ACC112 (cell line): ENCODE results near the gene RASGEF1B.

Experiments
- H2AFZ ChIP-seq: fragments of 200-600 bp; sonication (generic); one replicate; pipeline ENCODE4 v1.6.0; 2017; ENCODE audit warnings: antibody characterized with exemption, low read length; ENCODE audit not compliant: unreplicated experiment
- H3K27ac ChIP-seq: fragments of 200-600 bp; sonication (generic); 2 replicates; pipeline ENCODE4 v1.5.1; 2014; ENCODE audit warnings: low read depth, mild to moderate bottlenecking, antibody characterized with exemption, low read length, moderate library complexity
- H3K27me3 ChIP-seq: fragments of 200-600 bp; sonication (generic); 2 replicates; pipeline ENCODE4 v1.6.1; 2014; ENCODE audit warnings: mild to moderate bottlenecking, antibody characterized with exemption, low read length, moderate library complexity, mixed read lengths; ENCODE audit not compliant: insufficient read depth
- H3K36me3 ChIP-seq: fragments of 200-600 bp; sonication (generic); 2 replicates; pipeline ENCODE4 v1.6.1; 2016; ENCODE audit warnings: mild to moderate bottlenecking, antibody characterized with exemption, low read length, moderate library complexity, mixed read lengths; ENCODE audit not compliant: insufficient read depth
- H3K4me1 ChIP-seq: fragments of 200-600 bp; sonication (generic); one replicate; pipeline ENCODE4 v1.6.1; 2016; ENCODE audit warnings: low read length, mixed read lengths; ENCODE audit not compliant: insufficient read depth, unreplicated experiment, control insufficient read depth
- H3K4me3 ChIP-seq: fragments of 200-600 bp; sonication (generic); 2 replicates; pipeline ENCODE4 v1.5.1; 2014; ENCODE audit warnings: mild to moderate bottlenecking, low read depth, low read length
- H3K79me2 ChIP-seq: fragments of 200-600 bp; sonication (generic); one replicate; pipeline ENCODE4 v1.6.0; 2016; ENCODE audit warnings: low read length; ENCODE audit not compliant: control insufficient read depth, unreplicated experiment, insufficient read depth

RASGEF1B gene

GRCh38 chr4:81465406-81466340 lies 6.0 kb downstream of the RASGEF1B start:
- Histone ChIP-seq H3K27me3 (peaks cover 14% of the 10 kb centered on the region), H3K36me3 (no peaks in the 10 kb centered on the region), H3K79me2 (no peaks in the 10 kb centered on the region), H3K4me3 (no peak overlapping the region), H3K4me1 (peaks cover 6% of the 10 kb centered on the region), H2AFZ (no peak overlapping the region), H3K27ac (no peak overlapping the region)

GRCh38 chr4:81460834-81461233 lies 10.9 kb downstream of the RASGEF1B start:
- H3K79me2 ChIP-seq, result no peaks in the 10 kb centered on the region
- no peak overlapping the region for H3K4me3 ChIP-seq
- no peaks in the 10 kb centered on the region for H3K36me3 ChIP-seq
- no peaks in the 10 kb centered on the region for H3K27me3 ChIP-seq
- no peak overlapping the region for H2AFZ ChIP-seq
- no peaks in the 10 kb centered on the region for H3K4me1 ChIP-seq
- H3K27ac ChIP-seq, result no peak overlapping the region

GRCh38 chr4:81460191-81460701 lies 11.5 kb downstream of the RASGEF1B start:
- no peaks in the 10 kb centered on the region for H3K79me2 ChIP-seq
- no peaks in the 10 kb centered on the region for H3K36me3 ChIP-seq

DNA sequence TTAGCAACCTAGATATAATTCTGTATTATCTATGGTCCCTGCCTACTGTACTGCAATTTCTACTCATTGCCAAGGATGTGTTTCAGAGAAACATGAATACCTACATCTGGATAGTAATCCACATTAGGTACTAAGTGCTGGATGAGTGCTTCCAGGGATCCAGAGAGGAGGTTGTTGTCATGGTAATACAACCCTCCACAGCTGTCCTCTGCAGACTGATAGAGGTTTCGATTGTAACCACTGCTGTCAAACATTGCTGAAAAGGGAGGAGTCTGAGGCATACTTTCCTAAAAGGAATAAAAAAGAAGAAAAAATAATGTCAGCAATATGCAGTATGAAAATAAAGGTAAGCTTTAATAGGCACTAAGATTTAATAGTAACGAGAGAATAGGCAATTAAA lies 12.5 kb downstream of the RASGEF1B start:
- Histone ChIP-seq H3K4me1 (peaks cover 4% of the 10 kb centered on the region), H3K36me3 (no peaks in the 10 kb centered on the region), H3K27me3 (no peaks in the 10 kb centered on the region), H3K4me3 (no peak overlapping the region), H3K27ac (no peak overlapping the region), H2AFZ (no peak overlapping the region), H3K79me2 (no peaks in the 10 kb centered on the region)

More at GRCh38 chr4:81460191-81460701, 11.5 kb downstream of the RASGEF1B start:
- no peaks in the 10 kb centered on the region for H3K27me3 ChIP-seq
- H3K27ac ChIP-seq, result no peak overlapping the region
- H3K4me1 ChIP-seq, result no peaks in the 10 kb centered on the region
- no peak overlapping the region for H3K4me3 ChIP-seq
- no peak overlapping the region for H2AFZ ChIP-seq

DNA sequence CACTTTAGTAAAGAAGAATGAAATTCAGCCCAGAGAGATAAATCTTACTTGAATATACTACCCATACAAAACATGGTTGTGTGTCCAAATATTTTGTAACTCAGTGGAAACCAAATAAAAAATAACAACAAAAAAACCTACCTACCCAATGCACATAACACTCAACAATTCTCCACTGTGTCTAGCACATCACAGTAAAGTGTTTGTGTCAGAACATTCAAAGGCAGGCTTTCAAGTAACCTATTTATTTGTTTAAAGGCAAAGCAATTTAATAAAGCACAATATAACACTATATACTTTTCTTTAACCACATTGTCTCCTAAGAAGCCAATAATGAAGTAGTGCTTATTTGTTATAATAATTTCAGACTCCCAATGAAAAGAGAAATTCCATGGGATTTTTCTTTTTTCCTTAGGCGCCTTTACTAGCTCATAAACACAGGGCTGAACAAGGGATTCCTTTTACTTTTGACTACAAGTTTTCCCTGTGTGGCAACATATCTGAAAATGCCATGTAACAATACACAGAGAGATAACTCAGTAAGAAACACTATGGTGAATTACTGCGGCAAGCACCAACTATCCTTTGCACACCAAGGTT lies 13.7 kb downstream of the RASGEF1B start:
- no peaks in the 10 kb centered on the region for H3K36me3 ChIP-seq
- H3K79me2 ChIP-seq, result no peaks in the 10 kb centered on the region
- peaks cover 4% of the 10 kb centered on the region for H3K4me1 ChIP-seq

DNA sequence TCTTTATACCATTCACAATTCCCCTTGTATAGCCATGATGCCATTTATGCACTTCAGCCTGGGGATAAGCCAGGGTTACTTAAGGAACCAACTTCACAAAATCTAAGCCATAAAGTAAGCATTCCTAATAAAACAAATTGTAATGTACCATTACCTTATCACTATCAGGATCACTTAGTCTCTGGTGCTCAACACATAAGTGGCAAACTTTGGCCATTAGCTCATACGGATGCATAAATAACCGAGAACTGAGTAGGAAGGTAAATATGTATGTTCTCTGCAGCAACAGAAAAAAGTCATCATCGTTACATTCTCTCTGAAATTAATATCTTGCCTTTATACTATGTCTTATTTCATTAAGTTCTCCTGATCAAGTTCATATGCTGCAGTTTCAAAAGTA lies 14.4 kb downstream of the RASGEF1B start:
- H3K27ac ChIP-seq, result no peak overlapping the region
- no peaks in the 10 kb centered on the region for H3K79me2 ChIP-seq
- H3K4me3 ChIP-seq, result no peak overlapping the region
- peaks cover 5% of the 10 kb centered on the region for H3K4me1 ChIP-seq
- H3K27me3 ChIP-seq, result no peaks in the 10 kb centered on the region
- H2AFZ ChIP-seq, result no peak overlapping the region
- no peaks in the 10 kb centered on the region for H3K36me3 ChIP-seq

More for the DNA sequence above, 13.7 kb downstream of the RASGEF1B start:
- Histone ChIP-seq H3K4me3 (no peak overlapping the region), H3K27me3 (no peaks in the 10 kb centered on the region), H3K27ac (no peak overlapping the region), H2AFZ (no peak overlapping the region)

DNA sequence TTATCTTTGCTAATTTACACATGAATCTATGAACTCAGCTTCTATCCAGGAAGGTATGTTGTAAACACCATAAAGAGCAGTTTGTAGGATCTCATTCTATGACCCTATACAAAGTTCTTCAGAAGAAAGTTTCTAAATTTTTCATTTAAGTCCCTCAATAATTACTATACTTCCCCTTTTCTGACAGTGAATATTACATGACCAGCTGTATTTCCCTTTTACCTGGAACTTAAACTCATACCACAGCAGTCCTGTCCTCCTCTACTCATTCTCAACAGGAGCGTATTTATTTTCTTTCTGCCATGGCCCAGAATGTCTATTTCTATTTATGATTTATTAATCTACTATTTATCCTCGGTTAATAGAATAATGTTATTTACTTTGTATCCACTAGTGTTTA lies 15.8 kb downstream of the RASGEF1B start:
- Histone ChIP-seq H3K27me3 (no peaks in the 10 kb centered on the region), H2AFZ (no peak overlapping the region), H3K36me3 (no peaks in the 10 kb centered on the region), H3K4me1 (peaks cover 7% of the 10 kb centered on the region), H3K79me2 (no peaks in the 10 kb centered on the region), H3K27ac (no peak overlapping the region), H3K4me3 (no peak overlapping the region)

DNA sequence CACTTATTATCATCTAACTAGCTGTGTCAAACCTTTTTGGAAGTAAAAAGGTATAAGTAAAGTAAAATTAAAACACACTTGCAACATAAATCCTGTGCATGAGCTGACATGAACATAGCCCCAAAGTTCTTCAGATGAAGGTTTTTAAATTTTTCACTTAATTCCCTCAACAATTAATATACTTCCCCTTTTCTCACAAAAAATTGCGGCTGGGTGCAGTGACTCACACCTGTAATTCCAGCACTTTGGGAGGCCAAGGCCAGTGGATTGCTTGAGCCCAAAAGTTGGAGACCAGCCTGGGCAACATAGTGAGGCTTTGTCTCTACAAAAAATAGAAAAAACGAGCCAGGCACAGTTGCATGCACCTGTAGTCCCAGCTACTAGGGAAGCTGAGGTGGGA lies 16.8 kb downstream of the RASGEF1B start:
- Histone ChIP-seq H2AFZ (no peak overlapping the region), H3K27me3 (no peaks in the 10 kb centered on the region), H3K27ac (no peak overlapping the region), H3K4me1 (peaks cover 7% of the 10 kb centered on the region), H3K4me3 (no peak overlapping the region), H3K36me3 (no peaks in the 10 kb centered on the region), H3K79me2 (no peaks in the 10 kb centered on the region)

DNA sequence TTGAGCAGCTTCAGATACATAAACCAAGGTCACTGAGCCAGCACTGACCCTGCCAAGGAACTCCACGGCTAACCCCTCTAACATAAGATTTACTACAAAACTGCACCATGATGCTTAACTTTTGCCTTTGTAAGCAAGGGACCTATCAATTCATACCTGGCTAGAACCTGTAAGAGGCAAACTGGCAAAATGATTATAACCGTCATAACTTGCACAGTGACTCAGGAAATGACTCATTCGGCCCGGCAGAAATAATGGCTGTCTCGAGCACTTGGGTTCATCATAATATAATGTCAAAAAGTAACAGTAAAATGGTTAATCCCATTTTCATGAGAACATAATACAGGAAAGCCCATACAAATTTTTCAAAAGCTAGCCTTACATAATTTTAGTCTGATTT lies 17.2 kb downstream of the RASGEF1B start:
- H3K79me2 ChIP-seq, result no peaks in the 10 kb centered on the region
- no peak overlapping the region for H3K27ac ChIP-seq
- H3K27me3 ChIP-seq, result no peaks in the 10 kb centered on the region
- no peak overlapping the region for H2AFZ ChIP-seq
- H3K4me1 ChIP-seq, result peaks cover 7% of the 10 kb centered on the region
- H3K4me3 ChIP-seq, result no peak overlapping the region
- H3K36me3 ChIP-seq, result no peaks in the 10 kb centered on the region

- Histone ChIP-seq H3K36me3 (no peaks in the 10 kb centered on the region), H3K27me3 (no peaks in the 10 kb centered on the region), H3K27ac (no peak overlapping the region), H3K4me3 (no peak overlapping the region), H2AFZ (no peak overlapping the region), H3K79me2 (no peaks in the 10 kb centered on the region), H3K4me1 (peaks cover 7% of the 10 kb centered on the region)
Observed at GRCh38 chr4:81453024-81453423, 18.7 kb downstream of the RASGEF1B start.
